GM15510 (cell line): ENCODE results near the gene ARF5.
A peak's percentile ranks its signal among the peaks of the same experiment; 100 is the strongest.

Experiments
- POLR2A ChIP-seq: IDR thresholded peaks from 3 replicates; pipeline ENCODE4 v1.6.1; 2011; ENCODE audit warnings: borderline replicate concordance; ENCODE audit not compliant: insufficient read length; ENCODE audit errors: extremely low read depth

ARF5 gene

DNA sequence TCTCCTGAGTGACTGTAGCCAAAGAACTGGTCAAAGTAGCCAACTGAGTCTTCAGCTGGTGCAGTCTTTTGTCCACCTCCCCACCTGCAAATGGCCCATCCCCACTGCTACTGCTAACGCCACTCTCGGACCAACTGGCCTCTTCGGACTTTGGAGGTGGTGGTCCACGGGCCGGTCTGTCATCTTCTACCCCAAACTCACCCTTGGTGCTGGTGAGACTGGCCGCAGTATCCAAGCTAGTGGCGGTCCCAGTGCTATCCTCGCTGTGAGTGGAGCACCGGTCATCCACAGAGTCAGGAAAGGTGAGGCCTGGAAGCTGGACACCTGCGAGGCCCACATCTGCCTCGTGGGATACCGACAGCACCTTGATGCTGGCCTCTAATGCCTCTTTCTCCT is 3.6 kb upstream of the ARF5 start:
- no peak for TF ChIP-seq POLR2A

DNA sequence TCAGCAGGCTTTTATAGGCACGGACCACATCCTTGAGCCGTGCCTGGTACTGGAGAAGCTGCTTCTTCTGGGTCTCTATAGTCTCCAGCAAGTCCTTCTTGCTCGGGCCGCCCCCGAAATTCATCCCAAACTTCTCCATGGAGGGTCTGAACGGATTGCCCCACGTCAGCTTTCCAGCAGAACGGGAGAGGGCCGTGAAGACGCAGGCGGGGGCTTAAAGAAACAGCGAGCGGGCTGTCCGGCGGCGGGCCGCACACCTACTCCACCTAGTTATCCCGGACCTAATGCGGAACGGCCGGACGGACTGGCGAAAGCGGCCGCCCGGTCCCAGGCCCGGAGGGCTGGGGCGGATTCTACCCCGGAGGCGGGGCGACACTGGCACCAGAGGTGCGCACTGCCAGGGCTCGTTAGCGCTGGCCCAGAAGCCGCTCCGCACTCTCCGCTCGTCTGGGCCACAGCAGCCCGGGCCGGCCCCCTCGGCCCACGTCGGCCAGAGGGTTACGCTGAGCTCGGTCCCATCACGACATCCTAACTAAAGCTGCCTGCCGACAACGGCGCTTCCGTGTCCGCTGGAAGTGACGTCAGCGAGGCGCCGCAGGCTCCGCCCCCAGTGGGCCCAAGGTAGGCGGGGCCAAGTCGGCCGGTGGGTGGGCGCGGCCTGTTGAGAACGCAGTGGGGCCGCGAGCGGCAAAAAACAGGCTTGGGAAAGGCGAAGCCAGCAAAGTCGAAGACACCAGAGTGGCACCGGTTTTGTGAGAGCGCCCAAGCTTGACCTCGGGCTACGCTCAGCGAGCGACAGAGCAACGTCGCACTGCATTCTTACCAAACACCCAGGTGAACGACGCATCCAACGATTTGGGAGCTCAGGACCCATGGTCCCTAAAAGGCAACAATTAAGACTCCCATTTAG is 2.9 kb upstream of the ARF5 start, which contains the start of gene GCC1:
Gene GCC1, minus strand, starts transcription at position 553 of the 910 bp plus-strand sequence. Its CDS starts 414 bp downstream, at position 139.
- peak; percentile 93 for TF ChIP-seq POLR2A

GRCh38 chr7:127586346-127586745 is 1.9 kb upstream of the ARF5 start:
- TF ChIP-seq POLR2A, result no peak

DNA sequence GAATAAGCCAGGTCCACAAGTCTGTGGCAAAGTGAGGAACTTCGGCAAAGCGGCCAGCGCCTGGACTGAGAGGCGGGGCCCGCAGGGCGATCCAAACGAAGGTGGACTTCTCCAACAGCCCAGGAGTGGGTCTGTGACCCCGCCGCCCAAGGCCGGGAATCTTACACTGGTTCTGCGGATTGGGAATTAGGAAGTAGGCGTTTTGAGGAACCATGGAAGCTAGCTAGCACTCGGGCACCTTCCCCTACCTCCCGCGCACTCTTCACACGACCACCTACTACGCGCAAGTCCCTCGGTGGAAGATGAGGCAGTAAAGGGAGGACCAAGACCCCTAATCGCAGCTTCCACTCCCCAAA is 570 bp upstream of the ARF5 start:
- no peak for TF ChIP-seq POLR2A

GRCh38 chr7:127588697-127589482 is 679 bp downstream of the ARF5 start:
- TF ChIP-seq POLR2A, result no peak

DNA sequence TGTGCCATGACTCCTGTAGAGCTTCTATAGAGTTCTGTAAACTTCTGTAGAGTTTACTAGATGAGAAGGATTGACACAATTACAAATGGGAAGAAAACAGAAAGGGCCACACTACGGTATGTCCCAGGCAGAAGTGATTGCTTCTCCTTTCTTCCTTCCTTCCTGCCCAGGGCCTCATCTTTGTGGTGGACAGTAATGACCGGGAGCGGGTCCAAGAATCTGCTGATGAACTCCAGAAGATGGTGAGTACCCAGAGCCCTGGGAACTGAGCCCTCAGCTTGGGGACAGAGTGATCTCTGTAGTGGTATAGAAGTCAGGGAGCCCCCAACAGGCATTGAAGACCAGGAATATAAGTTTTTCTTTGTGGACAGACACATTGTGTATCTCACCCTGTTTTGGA is 1.7 kb downstream of the ARF5 start:
- no peak for TF ChIP-seq POLR2A

DNA sequence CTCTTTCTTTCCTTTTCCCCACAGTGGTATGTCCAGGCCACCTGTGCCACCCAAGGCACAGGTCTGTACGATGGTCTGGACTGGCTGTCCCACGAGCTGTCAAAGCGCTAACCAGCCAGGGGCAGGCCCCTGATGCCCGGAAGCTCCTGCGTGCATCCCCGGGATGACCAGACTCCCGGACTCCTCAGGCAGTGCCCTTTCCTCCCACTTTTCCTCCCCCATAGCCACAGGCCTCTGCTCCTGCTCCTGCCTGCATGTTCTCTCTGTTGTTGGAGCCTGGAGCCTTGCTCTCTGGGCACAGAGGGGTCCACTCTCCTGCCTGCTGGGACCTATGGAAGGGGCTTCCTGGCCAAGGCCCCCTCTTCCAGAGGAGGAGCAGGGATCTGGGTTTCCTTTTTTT is 3.0 kb downstream of the ARF5 start:
- no peak for TF ChIP-seq POLR2A

GRCh38 chr7:127591591-127591990 is 3.4 kb downstream of the ARF5 start:
- no peak for TF ChIP-seq POLR2A

DNA sequence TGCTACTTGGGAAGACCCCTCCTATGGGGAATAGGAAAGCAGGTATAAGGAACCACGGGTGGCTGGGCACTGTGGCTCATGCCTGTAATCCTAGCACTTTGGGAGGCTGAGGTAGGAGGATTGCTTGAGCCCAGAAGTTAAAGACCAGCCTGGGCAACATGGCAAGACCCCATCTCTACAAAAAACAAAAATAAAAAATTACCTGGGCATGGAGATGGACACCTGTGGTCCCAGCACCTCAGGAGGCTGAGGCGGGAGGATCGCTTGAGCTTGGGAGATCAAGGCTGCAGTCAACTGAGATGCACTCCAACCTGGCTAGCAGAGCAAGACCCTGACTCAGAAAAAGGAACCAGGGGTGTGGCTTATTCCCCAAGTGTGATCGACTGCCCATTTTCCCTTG is 4.3 kb downstream of the ARF5 start:
- TF ChIP-seq POLR2A, result no peak

DNA sequence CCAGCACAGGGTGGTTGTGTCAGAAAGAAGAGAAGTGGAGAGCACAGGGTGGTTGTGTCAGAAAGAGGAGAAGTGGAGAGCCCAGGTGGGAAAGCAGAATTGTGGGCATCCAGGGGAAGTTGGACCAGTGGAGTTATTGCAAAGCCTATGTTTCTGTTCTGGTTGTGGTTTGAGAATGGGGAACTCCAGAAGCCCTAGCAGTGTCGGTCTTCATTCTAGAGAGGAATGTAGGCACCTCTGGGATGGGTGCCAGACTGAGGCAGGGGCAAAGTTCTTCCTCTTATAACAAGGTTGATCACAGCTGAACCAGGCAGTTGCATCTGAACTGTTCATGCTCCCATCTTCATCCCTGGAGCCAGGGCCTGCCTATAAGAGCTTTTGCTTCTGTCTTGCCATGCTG is 6.3 kb downstream of the ARF5 start:
- no peak for TF ChIP-seq POLR2A

GRCh38 chr7:127595737-127596136 is 7.5 kb downstream of the ARF5 start:
- TF ChIP-seq POLR2A, result no peak

DNA sequence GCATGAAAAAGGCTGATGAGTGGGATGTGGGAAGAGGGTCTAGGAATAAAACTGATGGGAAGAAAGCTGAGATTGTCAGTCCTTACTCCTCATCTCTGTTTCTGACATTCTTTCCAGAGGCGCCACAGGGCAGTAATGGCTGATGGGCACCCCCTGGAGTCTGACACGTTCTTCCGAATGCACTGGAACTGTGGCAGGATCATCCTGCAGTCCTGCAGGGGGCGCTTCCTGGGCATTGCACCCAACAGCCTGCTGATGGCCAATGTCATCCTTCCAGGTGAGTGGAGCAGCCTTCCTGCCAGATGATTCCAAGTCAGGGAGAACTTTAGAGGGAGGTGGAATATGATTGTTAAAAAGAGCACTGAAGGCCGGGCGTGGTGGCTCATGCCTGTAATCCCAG is 10.1 kb downstream of the ARF5 start:
- no peak for TF ChIP-seq POLR2A

DNA sequence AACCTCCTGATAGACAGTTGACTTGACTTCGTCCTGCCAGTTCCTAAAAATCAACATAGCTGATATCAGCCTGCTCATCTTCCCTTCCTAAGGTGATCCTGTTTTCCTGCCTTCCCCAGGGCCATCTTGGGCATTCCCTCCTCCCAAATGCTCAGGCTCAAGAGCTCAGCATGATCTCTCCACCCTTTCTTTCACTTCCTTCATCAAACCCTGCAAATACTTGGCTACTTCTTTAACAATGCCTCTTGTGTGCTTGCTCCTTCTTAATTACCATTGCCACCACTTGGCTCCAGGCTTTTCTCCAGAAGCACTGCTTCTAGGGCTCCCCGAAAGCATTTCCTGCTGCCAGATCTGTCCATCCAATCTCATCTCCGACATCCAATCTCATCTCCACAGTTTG is 12.7 kb downstream of the ARF5 start:
- TF ChIP-seq POLR2A, result no peak

- no peak for TF ChIP-seq POLR2A
Measured at GRCh38 chr7:127608446-127608845, 20.2 kb downstream of the ARF5 start.

DNA sequence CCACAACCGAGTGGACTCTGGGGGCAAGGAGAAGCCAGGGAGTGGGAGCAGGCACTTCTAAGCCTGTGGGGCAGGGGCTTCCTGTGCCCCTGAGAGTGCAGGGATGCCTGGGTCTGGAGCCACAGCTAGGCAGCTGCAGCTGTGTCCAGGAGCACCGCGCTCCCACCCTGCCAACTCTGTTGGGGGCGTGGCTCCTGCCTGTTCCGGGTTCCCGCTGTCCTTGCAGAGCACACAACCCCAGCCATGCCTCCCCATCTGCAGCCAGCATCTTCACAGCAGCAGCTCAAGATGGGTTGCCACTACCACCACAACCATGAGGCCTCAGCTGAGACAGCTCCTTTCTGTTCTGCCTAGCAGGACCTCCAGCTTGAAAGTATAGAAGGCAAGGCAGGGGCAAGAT is 21.1 kb downstream of the ARF5 start:
- TF ChIP-seq POLR2A, result no peak

DNA sequence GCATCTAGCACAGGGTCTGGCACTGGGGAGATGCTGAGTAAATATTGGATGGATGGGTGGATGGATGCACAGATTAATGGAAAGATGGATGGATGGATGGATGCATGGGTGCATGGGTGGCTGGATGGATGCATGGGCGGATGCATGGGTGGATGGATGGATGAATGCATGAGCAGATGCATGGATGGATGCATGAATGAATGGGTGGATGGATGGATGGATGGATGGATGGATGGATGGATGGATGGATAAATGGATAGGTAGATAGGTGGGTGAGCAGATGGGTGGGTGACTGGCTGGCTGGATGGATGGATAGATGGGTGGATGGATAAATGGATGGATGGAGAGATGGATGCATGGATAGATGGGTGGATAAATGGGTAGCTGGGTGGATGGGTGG is 24.1 kb downstream of the ARF5 start:
- TF ChIP-seq POLR2A, result no peak
